CD14-positive monocyte (primary cell): Measurements from ENCODE around the gene MYADML2. TPM values are rescaled to one million over a fixed set of nuclear protein-coding genes. Genes with fewer than 3 reads are reported as not detected.

Experiments
- DNase-seq, 3 donors: peaks; one replicate each; pipeline ENCODE4 v3.0.0-alpha.2; 2011 to 2022
- H2AFZ ChIP-seq: 2 replicates; pipeline ENCODE4 v1.6.0; 2012; ENCODE audit warnings: mild to moderate bottlenecking, low read depth, low read length, inconsistent platforms; ENCODE audit not compliant: insufficient read depth, poor library complexity, severe bottlenecking
- H3K27ac ChIP-seq, 2 donors: 1 replicate in 1 of 2; 2 replicates in 1 of 2; pipeline ENCODE4 v1.5.1; 2012 to 2013; ENCODE audit warnings: low read length in 2 of 2, control low read depth in 1 of 2, inconsistent platforms in 1 of 2, low read depth in 1 of 2, mild to moderate bottlenecking in 1 of 2
- H3K27me3 ChIP-seq, 2 donors: one replicate each; pipeline versions ENCODE4 v1.6.0 to v1.6.1; 2011 to 2013; ENCODE audit warnings: low read length in 2 of 2; ENCODE audit not compliant: control insufficient read depth in 2 of 2, insufficient read depth in 2 of 2
- H3K36me3 ChIP-seq, 2 donors: replicated peaks in 1 of 2; 1 replicate in 1 of 2; 2 replicates in 1 of 2; pipeline versions ENCODE4 v1.5.1 to v1.6.1; 2012 to 2013; ENCODE audit warnings: low read length in 2 of 2, control low read depth in 1 of 2, inconsistent platforms in 1 of 2, mild to moderate bottlenecking in 1 of 2; ENCODE audit not compliant: insufficient read depth in 2 of 2, control insufficient read depth in 1 of 2
- H3K4me1 ChIP-seq, 2 donors: 1 replicate in 1 of 2; 2 replicates in 1 of 2; pipeline versions ENCODE4 v1.5.1 to v1.6.1; 2012 to 2013; ENCODE audit warnings: low read length in 2 of 2, control low read depth in 1 of 2, inconsistent platforms in 1 of 2, mild to moderate bottlenecking in 1 of 2, moderate library complexity in 1 of 2; ENCODE audit not compliant: insufficient read depth in 2 of 2, control insufficient read depth in 1 of 2
- H3K4me2 ChIP-seq: replicated peaks from 2 replicates; pipeline ENCODE3; 2012; ENCODE audit warnings: low read length, moderate library complexity, mild to moderate bottlenecking; ENCODE audit not compliant: poor library complexity, severe bottlenecking; ENCODE audit errors: extremely low read depth
- H3K4me3 ChIP-seq, 3 experiments: fragments of 200-600 bp in 1 of 3; sonication (generic) in 1 of 3; replicated peaks in 1 of 3; 1 replicate in 2 of 3; 2 replicates in 1 of 3; pipeline ENCODE4 v1.5.1; 2011 to 2013; ENCODE audit warnings: low read length in 3 of 3, mild to moderate bottlenecking in 3 of 3, control low read depth in 2 of 3, low read depth in 2 of 3, inconsistent platforms in 1 of 3, moderate library complexity in 1 of 3
- H3K79me2 ChIP-seq: 2 replicates; pipeline ENCODE4 v1.6.0; 2012; ENCODE audit warnings: mild to moderate bottlenecking, control low read depth, inconsistent platforms, low read length, moderate library complexity; ENCODE audit not compliant: insufficient read depth
- H3K9ac ChIP-seq: 2 replicates; pipeline ENCODE4 v1.6.0; 2017; ENCODE audit warnings: low read length, mild to moderate bottlenecking; ENCODE audit not compliant: insufficient read depth, poor library complexity, severe bottlenecking
- H3K9me3 ChIP-seq, 2 donors: replicated peaks in 1 of 2; 1 replicate in 1 of 2; 2 replicates in 1 of 2; pipeline versions ENCODE4 v1.5.1 to v1.6.1; 2012 to 2013; ENCODE audit warnings: low read length in 2 of 2, control low read depth in 1 of 2; ENCODE audit not compliant: control insufficient read depth in 1 of 2, insufficient read depth in 1 of 2
- H4K20me1 ChIP-seq: 2 replicates; pipeline ENCODE4 v1.6.0; 2012; ENCODE audit warnings: mild to moderate bottlenecking, low read length, control low read depth, moderate library complexity; ENCODE audit not compliant: insufficient read depth
- H3K27ac Mint-ChIP-seq, 7 donors: one replicate each; pipeline ENCODE4 v1.8.0; 2020; ENCODE audit warnings: mild to moderate bottlenecking in 7 of 7, mixed read lengths in 7 of 7, moderate library complexity in 6 of 7, inconsistent platforms in 2 of 7
- H3K27me3 Mint-ChIP-seq, 3 donors: one replicate each; pipeline ENCODE4 v1.8.0; 2021 to 2022; ENCODE audit warnings: low read depth in 3 of 3, mild to moderate bottlenecking in 3 of 3, mixed read lengths in 3 of 3, moderate library complexity in 3 of 3, inconsistent platforms in 1 of 3
- H3K36me3 Mint-ChIP-seq, 2 donors: one replicate each; pipeline ENCODE4 v1.8.0; 2020; ENCODE audit warnings: mixed read lengths in 2 of 2, inconsistent platforms in 1 of 2, mild to moderate bottlenecking in 1 of 2
- H3K4me1 Mint-ChIP-seq: one replicate; pipeline ENCODE4 v1.8.0; 2020; ENCODE audit warnings: mild to moderate bottlenecking, mixed read lengths
- H3K4me3 Mint-ChIP-seq, 2 donors: one replicate each; pipeline ENCODE4 v1.8.0; 2020; ENCODE audit warnings: mild to moderate bottlenecking in 2 of 2, mixed read lengths in 2 of 2, moderate library complexity in 1 of 2
- H3K9me3 Mint-ChIP-seq, 7 donors: one replicate each; pipeline ENCODE4 v1.8.0; 2020 to 2022; ENCODE audit warnings: mixed read lengths in 7 of 7, mild to moderate bottlenecking in 6 of 7, moderate library complexity in 6 of 7, inconsistent platforms in 2 of 7
- WGBS: methylation state at CpG from one replicate; pipeline ENCODE4 v1.1.5; 2013; ENCODE audit warnings: missing lambda C conversion rate; ENCODE audit not compliant: insufficient coverage; 5-methylcytosine and 5-hydroxymethylcytosine counted together
- intact Hi-C, 2 donors: fragments of 100-400 bp; cut with micrococcal nuclease; formaldehyde crosslinking; loops; one replicate each; pipeline versions ENCODE4 v1.15.0 to v1.15.1; 2023
- polyA plus RNA-seq, 3 donors: library from polyadenylated mRNA; depleted of rRNA in 1 of 3; unstranded in 2 of 3; stranded (reverse) in 1 of 3; fragments of 300-500 nt in 2 of 3; fragments of >200 nt in 1 of 3; fragmentation: Illumina TruSeq in 2 of 3; gene quantifications; 1 replicate in 2 of 3; 2 replicates in 1 of 3; pipeline ENCODE4 v1.2.3, GENCODE V29; 2012 to 2021
- TF ChIP-seq, protein P1 (sequence below): fragments of 200-600 bp; IDR thresholded peaks from one replicate; pipeline ENCODE4 v1.8.0; 2022; ENCODE audit warnings: antibody characterized with exemption, mild to moderate bottlenecking

Gene MYADML2
- polyA plus RNA-seq, 3 donors = not detected

DNA sequence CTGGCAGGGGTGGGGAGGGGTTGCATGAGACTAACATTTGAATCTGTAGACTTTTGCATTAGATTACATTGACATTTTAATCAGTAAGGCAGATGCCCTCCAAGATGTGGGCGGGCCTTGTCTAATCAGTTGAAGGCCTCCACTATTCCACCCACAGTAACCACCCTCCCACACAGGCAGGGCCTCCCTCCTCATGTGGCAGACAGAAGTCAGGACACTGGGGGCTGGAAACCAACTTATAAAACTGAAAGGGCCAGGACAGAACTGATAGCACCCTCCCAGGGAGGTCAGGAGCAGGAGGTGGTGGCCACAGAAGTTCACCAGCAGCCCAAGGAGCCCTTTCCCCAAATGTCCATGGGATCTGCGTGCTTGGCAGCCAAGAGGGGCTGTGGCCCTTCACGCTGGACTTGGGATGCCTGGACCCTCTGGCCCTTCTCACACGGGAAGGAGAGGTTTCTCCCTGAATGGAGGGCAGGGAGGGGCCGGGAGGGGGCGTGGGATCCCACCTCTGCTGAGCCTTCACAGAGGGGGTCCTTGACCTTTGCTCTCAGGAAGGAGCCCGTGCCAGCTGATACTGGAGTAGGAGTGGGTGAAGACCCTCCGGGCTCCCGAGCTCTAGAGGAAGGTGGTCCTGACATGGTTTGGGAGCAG is 14.6 kb downstream of the MYADML2 start:
- Histone ChIP-seq H3K4me2 (no peak overlapping the region), H3K27ac (no peak overlapping the region), H3K79me2 (no peaks in the 10 kb centered on the region), H4K20me1 (peaks cover 4% of the 10 kb centered on the region), H2AFZ (no peak overlapping the region), H3K4me3 (no peak overlapping the region), H3K9ac (no peak overlapping the region), H3K27me3 (peaks cover 9 to 44% of the 10 kb centered on the region in 2 donors), H3K9me3 (no peaks in the 10 kb centered on the region), H3K4me1 (peaks cover 18 to 27% of the 10 kb centered on the region in 2 donors), H3K36me3 (no peaks in the 10 kb centered on the region)
- H3K36me3 Mint-ChIP-seq = peaks cover 0 to 2% of the 10 kb centered on the region in 2 donors
- intact Hi-C loops = no loop called here
- 100% methylated on average over 4 of the region's 9 CpGs for WGBS
- no peak for DNase-seq
- peaks cover 23% of the 10 kb centered on the region for H3K4me1 Mint-ChIP-seq
- H3K27me3 Mint-ChIP-seq = peaks cover 41 to 65% (median 42%) of the 10 kb centered on the region in 3 donors
- H3K9me3 Mint-ChIP-seq = peaks cover 0 to 5% (median 3%) of the 10 kb centered on the region in 7 donors
- peak overlapping the region in 1 of 2 donors; percentile 11 for H3K4me3 Mint-ChIP-seq
- TF ChIP-seq, protein P1, sequence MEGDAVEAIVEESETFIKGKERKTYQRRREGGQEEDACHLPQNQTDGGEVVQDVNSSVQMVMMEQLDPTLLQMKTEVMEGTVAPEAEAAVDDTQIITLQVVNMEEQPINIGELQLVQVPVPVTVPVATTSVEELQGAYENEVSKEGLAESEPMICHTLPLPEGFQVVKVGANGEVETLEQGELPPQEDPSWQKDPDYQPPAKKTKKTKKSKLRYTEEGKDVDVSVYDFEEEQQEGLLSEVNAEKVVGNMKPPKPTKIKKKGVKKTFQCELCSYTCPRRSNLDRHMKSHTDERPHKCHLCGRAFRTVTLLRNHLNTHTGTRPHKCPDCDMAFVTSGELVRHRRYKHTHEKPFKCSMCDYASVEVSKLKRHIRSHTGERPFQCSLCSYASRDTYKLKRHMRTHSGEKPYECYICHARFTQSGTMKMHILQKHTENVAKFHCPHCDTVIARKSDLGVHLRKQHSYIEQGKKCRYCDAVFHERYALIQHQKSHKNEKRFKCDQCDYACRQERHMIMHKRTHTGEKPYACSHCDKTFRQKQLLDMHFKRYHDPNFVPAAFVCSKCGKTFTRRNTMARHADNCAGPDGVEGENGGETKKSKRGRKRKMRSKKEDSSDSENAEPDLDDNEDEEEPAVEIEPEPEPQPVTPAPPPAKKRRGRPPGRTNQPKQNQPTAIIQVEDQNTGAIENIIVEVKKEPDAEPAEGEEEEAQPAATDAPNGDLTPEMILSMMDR = no peak
- H3K27ac Mint-ChIP-seq = no peak overlapping the region

DNA sequence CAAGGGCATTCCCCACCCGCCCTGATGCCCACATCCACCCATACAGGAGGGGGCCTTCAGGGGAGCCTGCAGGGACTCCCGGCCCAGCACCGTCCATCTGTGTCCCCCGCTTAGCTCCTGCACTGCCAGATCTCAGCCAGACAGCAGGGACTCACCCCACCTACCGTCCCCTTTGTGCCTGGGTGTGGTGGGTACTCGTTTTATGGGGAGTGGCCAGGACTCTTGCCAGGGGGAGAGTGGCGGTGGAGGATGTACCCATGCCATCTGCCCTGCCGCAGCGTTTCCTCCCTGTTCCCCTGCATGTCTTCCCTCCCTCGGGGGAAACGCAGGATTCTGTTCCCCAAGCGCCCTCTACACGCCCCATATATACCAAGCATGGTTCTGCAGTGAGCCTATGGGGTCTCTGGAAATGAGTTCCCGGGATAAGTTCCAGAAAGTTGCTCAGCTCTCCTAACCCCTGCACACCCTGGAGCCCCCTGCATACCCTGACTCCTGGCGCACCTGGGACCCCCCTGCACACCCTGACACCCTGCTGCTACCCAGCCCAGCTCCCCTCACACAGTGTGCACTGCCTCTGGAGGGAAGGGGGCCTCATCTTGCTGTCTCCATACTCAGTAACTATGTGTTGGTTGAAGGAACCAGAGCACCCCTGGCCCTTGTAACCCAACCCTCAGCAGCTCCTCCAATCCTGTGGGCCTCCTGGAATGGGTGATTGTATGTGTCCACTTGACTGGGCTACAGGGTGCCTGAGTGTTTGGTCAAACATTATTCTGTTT is 15.3 kb downstream of the MYADML2 start:
- Histone ChIP-seq H3K4me3 (no peak overlapping the region), H3K27me3 (peaks cover 9 to 42% of the 10 kb centered on the region in 2 donors), H3K27ac (no peak overlapping the region), H3K9me3 (no peaks in the 10 kb centered on the region), H3K79me2 (peaks cover 5% of the 10 kb centered on the region), H3K36me3 (no peaks in the 10 kb centered on the region), H3K9ac (no peak overlapping the region), H4K20me1 (peaks cover 4% of the 10 kb centered on the region), H2AFZ (no peak overlapping the region), H3K4me1 (peaks cover 14 to 20% of the 10 kb centered on the region in 2 donors), H3K4me2 (no peak overlapping the region)
- Mint-ChIP-seq H3K36me3 (peaks cover 0 to 2% of the 10 kb centered on the region in 2 donors), H3K27me3 (peaks cover 41 to 62% (median 41%) of the 10 kb centered on the region in 3 donors), H3K4me1 (peaks cover 21% of the 10 kb centered on the region), H3K9me3 (peaks cover 0 to 5% (median 3%) of the 10 kb centered on the region in 7 donors), H3K4me3 (peak overlapping the region in 1 of 2 donors; percentile 11), H3K27ac (peak overlapping the region in 1 of 7 donors; percentile 5)
- TF ChIP-seq, protein P1 = no peak
- intact Hi-C loops = no loop called here
- no peak for DNase-seq
- WGBS = 33% methylated on average over 5 of the region's 15 CpGs
